Astrocyte (in vitro differentiated cells and primary cell): ENCODE measurements around the gene ARPP21. TPM values are rescaled to one million over a fixed set of nuclear protein-coding genes. Genes with fewer than 3 reads are reported as not detected.

ENCODE experiments used
- DNase-seq: peaks from one replicate; pipeline ENCODE4 v3.0.0-alpha.2; 2010; ENCODE audit warnings: low read depth
- FAIRE-seq: peaks from 2 replicates; lab custom pipeline; 2011; peaks lifted over from hg19 to GRCh38; lab: Jason Lieb, UNC
- H2AFZ ChIP-seq: 2 replicates; pipeline ENCODE4 v1.6.0; 2012; ENCODE audit warnings: low read depth, low read length, inconsistent platforms
- H3K27ac ChIP-seq: 2 replicates; pipeline ENCODE4 v1.5.1; 2011; ENCODE audit warnings: low read depth, low read length, inconsistent platforms
- H3K27me3 ChIP-seq: 2 replicates; pipeline ENCODE4 v1.6.0; 2011; ENCODE audit warnings: low read length, inconsistent platforms; ENCODE audit not compliant: insufficient read depth
- H3K36me3 ChIP-seq: 2 replicates; pipeline ENCODE4 v1.5.1; 2011; ENCODE audit warnings: low read length, inconsistent platforms; ENCODE audit not compliant: insufficient read depth
- H3K4me1 ChIP-seq: 2 replicates; pipeline ENCODE4 v1.5.1; 2011; ENCODE audit warnings: low read length, inconsistent platforms; ENCODE audit not compliant: insufficient read depth
- H3K4me2 ChIP-seq: 2 replicates; pipeline ENCODE4 v1.6.0; 2012; ENCODE audit warnings: low read length, inconsistent platforms
- H3K4me3 ChIP-seq: 2 replicates; pipeline ENCODE4 v1.5.1; 2011; ENCODE audit warnings: low read depth, mild to moderate bottlenecking, low read length, inconsistent platforms; ENCODE audit not compliant: insufficient read depth
- H3K79me2 ChIP-seq: 2 replicates; pipeline ENCODE4 v1.6.0; 2012; ENCODE audit warnings: mild to moderate bottlenecking, low read length, inconsistent platforms; ENCODE audit not compliant: insufficient read depth
- H3K9ac ChIP-seq: 2 replicates; pipeline ENCODE4 v1.6.0; 2012; ENCODE audit warnings: mild to moderate bottlenecking, low read length, inconsistent platforms
- H3K9me3 ChIP-seq: 2 replicates; pipeline ENCODE4 v1.5.1; 2012; ENCODE audit warnings: low read depth, mild to moderate bottlenecking, low read length, inconsistent platforms; ENCODE audit not compliant: insufficient read depth
- H4K20me1 ChIP-seq: 2 replicates; pipeline ENCODE4 v1.6.0; 2012; ENCODE audit warnings: low read length, inconsistent platforms; ENCODE audit not compliant: insufficient read depth
- H3K27ac Mint-ChIP-seq: one replicate; pipeline ENCODE4 v1.8.0; 2021; ENCODE audit warnings: mild to moderate bottlenecking, mixed read lengths; ENCODE audit not compliant: unreplicated experiment
- H3K27me3 Mint-ChIP-seq: one replicate; pipeline ENCODE4 v1.8.0; 2021; ENCODE audit warnings: low read depth, mixed read lengths; ENCODE audit not compliant: unreplicated experiment
- H3K36me3 Mint-ChIP-seq: one replicate; pipeline ENCODE4 v1.8.0; 2021; ENCODE audit warnings: low read depth, mixed read lengths; ENCODE audit not compliant: unreplicated experiment
- H3K4me1 Mint-ChIP-seq: one replicate; pipeline ENCODE4 v1.8.0; 2021; ENCODE audit warnings: low read depth, mixed read lengths; ENCODE audit not compliant: unreplicated experiment
- H3K4me3 Mint-ChIP-seq: one replicate; pipeline ENCODE4 v1.8.0; 2021; ENCODE audit warnings: mild to moderate bottlenecking, moderate library complexity, mixed read lengths; ENCODE audit not compliant: unreplicated experiment
- H3K9me3 Mint-ChIP-seq: one replicate; pipeline ENCODE4 v1.8.0; 2021; ENCODE audit warnings: mild to moderate bottlenecking, mixed read lengths; ENCODE audit not compliant: unreplicated experiment
- CTCF ChIP-seq: IDR thresholded peaks from 2 replicates; pipeline ENCODE4 v1.5.1; 2011; ENCODE audit warnings: low read depth, mild to moderate bottlenecking, inconsistent platforms, low read length, moderate library complexity; ENCODE audit not compliant: insufficient read depth
- EZH2 ChIP-seq: IDR thresholded peaks from 2 replicates; pipeline ENCODE4 v1.6.1; 2012; ENCODE audit warnings: mild to moderate bottlenecking, low read length, inconsistent platforms; ENCODE audit not compliant: insufficient read depth
- total RNA-seq: library from RNA; stranded (reverse); gene quantifications from 2 replicates; pipeline ENCODE4 v1.2.1, GENCODE V29; 2021

ARPP21 gene
- total RNA-seq, 1 donor from 2014 or later: 0.45 TPM

DNA sequence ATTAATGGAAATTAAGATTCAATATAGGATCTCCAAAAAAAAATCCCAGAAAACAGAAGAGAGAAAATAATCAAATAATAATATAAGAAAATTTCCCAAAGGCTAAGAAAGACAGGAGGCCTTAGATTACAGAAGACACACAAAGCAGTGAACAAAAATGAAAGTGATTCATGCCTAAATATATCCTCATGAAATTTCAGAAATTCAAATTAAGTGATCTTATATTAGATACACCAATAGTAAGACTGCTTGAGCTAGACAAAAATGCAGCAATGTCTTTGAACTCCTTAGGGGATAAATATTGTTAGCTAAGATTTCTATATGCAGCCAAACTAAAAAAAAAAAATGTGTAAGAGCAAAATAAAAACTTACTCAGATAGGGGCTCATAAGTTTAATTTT lies 44.6 kb upstream of the ARPP21 start:
- Mint-ChIP-seq H3K27me3 (no peaks in the 10 kb centered on the region), H3K27ac (no peak overlapping the region), H3K4me1 (no peaks in the 10 kb centered on the region), H3K36me3 (no peaks in the 10 kb centered on the region), H3K4me3 (no peak overlapping the region), H3K9me3 (peaks cover 1% of the 10 kb centered on the region)
- Histone ChIP-seq H3K9me3 (no peaks in the 10 kb centered on the region), H3K27me3 (no peaks in the 10 kb centered on the region), H3K4me3 (no peak overlapping the region), H3K4me1 (no peaks in the 10 kb centered on the region), H3K79me2 (no peaks in the 10 kb centered on the region), H3K4me2 (no peak overlapping the region), H4K20me1 (no peaks in the 10 kb centered on the region), H3K9ac (no peak overlapping the region), H2AFZ (no peak overlapping the region), H3K36me3 (no peaks in the 10 kb centered on the region), H3K27ac (no peak overlapping the region)
- no peak for FAIRE-seq
- DNase-seq: no peak
- TF ChIP-seq CTCF: no peak
- no peak for TF ChIP-seq EZH2

GRCh38 chr3:35596335-35596995 lies 42.9 kb upstream of the ARPP21 start:
- TF ChIP-seq EZH2 (no peak), CTCF (no peak)
- Histone ChIP-seq H3K9ac (no peak overlapping the region), H3K27ac (no peak overlapping the region)

DNA sequence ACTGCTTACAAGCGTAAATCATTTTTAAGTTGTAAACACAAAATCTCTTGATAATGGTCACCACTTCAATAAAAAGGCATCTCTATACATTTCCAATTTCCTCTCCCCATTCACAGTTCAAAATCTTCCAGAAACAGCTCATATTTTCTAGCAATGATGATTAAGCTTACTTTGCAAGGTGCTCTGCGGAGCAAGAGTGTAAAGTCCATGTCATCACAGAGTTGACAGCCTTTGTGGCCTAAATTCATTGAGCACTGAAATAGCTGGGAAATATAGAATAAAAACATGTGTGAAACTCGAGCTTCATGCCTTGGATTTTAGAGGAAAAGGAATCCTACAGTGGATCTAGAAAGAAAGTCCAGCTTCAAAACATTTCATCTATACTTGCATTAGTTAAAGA lies 41.8 kb upstream of the ARPP21 start:
- H3K9me3 ChIP-seq: no peaks in the 10 kb centered on the region
- H3K27me3 ChIP-seq: no peaks in the 10 kb centered on the region
- no peaks in the 10 kb centered on the region for H4K20me1 ChIP-seq
- Mint-ChIP-seq H3K36me3 (no peaks in the 10 kb centered on the region), H3K9me3 (peaks cover 1% of the 10 kb centered on the region), H3K27me3 (peaks cover 2% of the 10 kb centered on the region), H3K4me3 (no peak overlapping the region), H3K27ac (no peak overlapping the region), H3K4me1 (no peaks in the 10 kb centered on the region)
- DNase-seq: no peak
- FAIRE-seq: no peak
- H3K4me2 ChIP-seq: no peak overlapping the region
- H3K27ac ChIP-seq: no peak overlapping the region
- H2AFZ ChIP-seq: no peak overlapping the region
- H3K4me3 ChIP-seq: no peak overlapping the region
- no peak overlapping the region for H3K9ac ChIP-seq
- no peaks in the 10 kb centered on the region for H3K79me2 ChIP-seq
- TF ChIP-seq EZH2 (no peak), CTCF (no peak)
- H3K4me1 ChIP-seq: no peaks in the 10 kb centered on the region
- no peaks in the 10 kb centered on the region for H3K36me3 ChIP-seq

More at GRCh38 chr3:35596335-35596995, 42.9 kb upstream of the ARPP21 start:
- no peaks in the 10 kb centered on the region for H3K4me1 ChIP-seq
- H3K79me2 ChIP-seq: no peaks in the 10 kb centered on the region
- H3K4me3 Mint-ChIP-seq: no peak overlapping the region
- DNase-seq: no peak
- no peaks in the 10 kb centered on the region for H3K4me1 Mint-ChIP-seq
- no peak overlapping the region for H3K4me3 ChIP-seq
- no peaks in the 10 kb centered on the region for H3K36me3 ChIP-seq
- FAIRE-seq: no peak
- H2AFZ ChIP-seq: no peak overlapping the region
- no peaks in the 10 kb centered on the region for H3K9me3 ChIP-seq
- no peaks in the 10 kb centered on the region for H3K27me3 ChIP-seq
- H3K9me3 Mint-ChIP-seq: peaks cover 1% of the 10 kb centered on the region
- H3K36me3 Mint-ChIP-seq: no peaks in the 10 kb centered on the region
- H3K4me2 ChIP-seq: no peak overlapping the region
- no peak overlapping the region for H3K27ac Mint-ChIP-seq
- no peaks in the 10 kb centered on the region for H4K20me1 ChIP-seq
- peaks cover 2% of the 10 kb centered on the region for H3K27me3 Mint-ChIP-seq
